ENCODE data around the gene ZNF746.

ZNF746 gene

DNA sequence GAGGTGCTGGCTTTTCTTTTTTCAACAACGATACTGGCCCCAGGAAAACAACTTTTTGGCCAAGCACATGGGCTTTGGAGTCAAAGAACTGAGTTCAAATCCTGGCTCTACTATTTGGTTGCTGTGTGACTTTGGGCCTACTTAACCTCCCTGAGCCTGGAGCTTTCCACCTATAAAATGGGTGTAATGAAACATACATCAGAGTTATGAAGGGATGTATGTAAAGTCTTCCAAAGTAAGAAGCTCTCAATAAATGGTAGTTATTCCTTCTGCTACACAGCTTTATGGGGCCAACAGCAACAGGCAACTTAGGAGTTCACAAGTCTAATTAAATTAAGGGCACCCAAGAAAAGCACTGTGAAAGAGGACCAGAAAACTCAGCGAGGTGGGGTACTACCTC, 69.7 kb downstream of the ZNF746 start:
- no peak for DNase-seq (ENCODE audit: low read depth in 2 of 2)

DNA sequence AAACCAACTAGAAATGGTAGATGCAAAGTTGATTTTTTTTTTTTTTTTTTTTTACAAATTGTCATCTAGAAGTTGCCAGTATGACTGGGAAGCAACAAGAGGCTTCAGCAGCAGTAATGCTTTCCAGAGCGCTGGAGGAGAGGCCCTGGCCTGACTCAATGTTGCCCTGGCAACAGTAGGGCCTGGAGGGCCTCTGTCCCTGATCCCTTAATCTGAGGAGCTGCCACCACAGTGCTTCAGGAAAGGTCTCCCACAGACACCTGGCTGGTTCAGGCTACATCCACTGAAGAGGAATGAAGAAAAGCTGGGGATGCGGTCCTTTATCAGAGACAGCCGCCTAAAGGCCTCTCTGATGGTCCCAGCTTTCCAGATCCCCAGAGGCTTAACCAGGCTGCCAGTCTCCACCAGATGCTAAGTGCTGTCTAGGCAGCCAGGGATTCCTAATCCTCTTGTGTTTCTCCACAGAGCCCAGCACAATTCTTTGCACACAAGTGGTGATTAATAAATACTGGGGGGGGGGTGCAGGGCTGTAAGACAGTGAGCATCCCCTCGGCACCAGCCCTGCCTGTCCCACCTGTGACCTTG, 70.4 kb downstream of the ZNF746 start:
- DNase-seq (ENCODE audit: low read depth in 2 of 2) = no peak

DNA sequence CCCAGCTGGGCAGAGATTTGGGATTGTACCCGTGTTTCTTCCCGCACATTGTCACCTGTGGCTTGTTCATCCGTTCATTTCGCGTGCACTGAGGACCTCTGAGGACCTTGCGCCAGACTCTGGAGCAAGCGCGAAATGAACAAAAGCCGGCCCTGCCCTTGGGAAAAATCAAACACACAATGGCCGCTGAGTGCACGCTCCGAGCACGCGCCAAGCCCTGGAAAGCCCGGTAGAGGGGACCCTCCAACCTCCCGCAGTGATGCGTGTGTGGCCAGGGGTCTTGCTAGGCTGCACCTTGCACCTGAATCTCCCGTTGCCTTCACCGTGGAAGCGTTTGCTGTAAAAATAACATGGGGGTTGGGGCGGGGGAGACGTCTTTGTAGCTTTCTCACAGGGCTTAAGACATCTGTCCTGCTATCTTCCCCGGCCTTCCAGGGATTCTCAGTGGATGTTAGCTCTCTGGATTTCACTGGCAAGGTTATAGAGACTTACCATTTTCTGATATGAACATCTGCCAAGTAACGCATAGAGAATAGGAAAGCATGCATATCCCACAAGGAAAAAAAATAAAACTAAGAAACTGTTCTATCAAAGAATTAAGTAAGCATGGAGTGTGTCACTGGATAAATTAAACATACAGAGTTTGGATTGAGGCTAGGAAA, 74.0 kb downstream of the ZNF746 start:
- DNase-seq (ENCODE audit: low read depth in 2 of 2) = no peak

DNA sequence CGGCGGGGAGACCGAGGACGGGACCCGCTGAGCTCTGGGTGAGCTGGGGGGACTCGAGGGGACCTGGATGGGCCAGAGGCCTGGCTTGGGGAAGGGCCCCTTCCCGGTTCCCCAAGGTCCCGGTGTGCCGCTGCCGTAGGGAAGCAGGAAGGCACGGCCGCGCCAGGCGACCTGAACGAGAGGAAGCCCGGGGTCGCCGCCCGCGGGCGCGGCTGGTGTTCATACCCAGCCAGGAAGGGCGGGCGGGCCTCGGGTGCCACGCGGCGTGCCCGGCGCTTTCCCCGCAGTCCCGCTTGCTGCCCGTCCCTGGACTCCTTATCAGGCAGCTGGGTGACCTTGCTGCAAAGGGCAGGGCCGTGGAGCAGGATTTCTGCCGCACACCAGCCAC, 74.7 kb downstream of the ZNF746 start:
- no peak for DNase-seq (ENCODE audit: low read depth in 2 of 2)
